Keratinocyte (primary cell): ENCODE results near the gene RPS6KA5.

Source experiments
- CTCF ChIP-seq, 3 experiments: IDR thresholded peaks in 1 of 3; conservative IDR thresholded peaks in 1 of 3; optimal IDR thresholded peaks in 1 of 3; 2 replicates in 2 of 3; 3 replicates in 1 of 3; pipeline versions ENCODE3 to v1.5.1; 2011; ENCODE audit warnings: low read length in 3 of 3, mild to moderate bottlenecking in 3 of 3, moderate library complexity in 2 of 3, control low read depth in 1 of 3, inconsistent platforms in 1 of 3; ENCODE audit not compliant: insufficient read depth in 2 of 3; ENCODE audit errors: extremely low read depth in 1 of 3
- EZH2 ChIP-seq: IDR thresholded peaks from one replicate; pipeline ENCODE4 v1.6.1; 2012; ENCODE audit warnings: inconsistent platforms, mild to moderate bottlenecking, low read length, moderate library complexity

- TF ChIP-seq CTCF (optimal IDR thresholded peaks at IDR 0.05 in 1 of 3, IDR thresholded peaks at IDR 0.05 in 1 of 3, conservative IDR thresholded peaks at IDR 0.05 in 1 of 3; ENCODE audit: extremely low read depth in 1 of 3, insufficient read depth in 2 of 3, low read length in 3 of 3) (no peak), EZH2 (no peak)
These were observed 163.4 kb downstream of the RPS6KA5 start for GRCh38 chr14:90897022-90897421.
